ENCODE results near the gene ITGAE.

DNA sequence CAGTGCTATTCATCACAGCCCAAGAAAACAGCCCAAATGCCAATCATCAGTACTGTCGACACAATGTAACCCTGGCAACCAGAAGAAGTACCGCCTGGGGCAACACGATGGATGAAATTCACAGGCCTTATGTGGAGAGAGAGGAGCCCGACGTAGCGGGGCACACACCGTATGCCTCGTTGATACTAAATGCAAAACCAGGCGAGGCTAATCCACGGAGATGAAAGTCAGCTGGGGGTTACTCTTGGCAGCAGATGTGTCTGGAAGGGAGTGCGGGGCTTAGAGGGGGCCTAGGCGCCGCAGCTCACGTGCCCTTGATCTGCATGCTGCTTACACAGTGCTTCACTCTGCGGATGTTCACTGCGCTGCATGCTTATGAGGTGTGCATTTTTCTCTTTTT is 29.8 kb downstream of the ITGAE start:
- TF ChIP-seq CTCF (conservative IDR thresholded peaks at IDR 0.05; ENCODE audit: low read length) (no peak), EZH2phosphoT487 (IDR thresholded peaks at IDR 0.05; ENCODE audit: borderline replicate concordance) (no peak)

All from Loucy (cell line).